Aorta (tissue), 5 donors: Measurements from ENCODE around the gene C3orf70. TPM values are rescaled to one million over a fixed set of nuclear protein-coding genes. Genes with fewer than 3 reads are reported as not detected.

Source experiments
- ATAC-seq: fragments of 200-7000 bp; cut with Tn5 transposase; one replicate; pipeline ENCODE4 v1.9.1; 2022; ENCODE audit warnings: moderate library complexity; ENCODE audit not compliant: low FRiP score
- DNase-seq, 2 donors: peaks; one replicate each; pipeline ENCODE4 v3.0.0-alpha.2; 2020
- H3K27ac ChIP-seq, 2 donors: one replicate each; pipeline ENCODE4 v1.5.1; 2013; ENCODE audit warnings: low read length in 2 of 2, mild to moderate bottlenecking in 2 of 2, moderate library complexity in 2 of 2, control low read depth in 1 of 2, inconsistent platforms in 1 of 2, low read depth in 1 of 2
- H3K27me3 ChIP-seq, 2 donors: one replicate each; pipeline ENCODE4 v1.6.1; 2013; ENCODE audit warnings: control low read depth in 1 of 2, low read length in 1 of 2, mild to moderate bottlenecking in 1 of 2, moderate library complexity in 1 of 2; ENCODE audit not compliant: insufficient read depth in 2 of 2, control insufficient read depth in 1 of 2
- H3K36me3 ChIP-seq, 2 donors: one replicate each; pipeline ENCODE4 v1.6.1; 2013; ENCODE audit warnings: control low read depth in 1 of 2, low read length in 1 of 2, mild to moderate bottlenecking in 1 of 2; ENCODE audit not compliant: insufficient read depth in 2 of 2, control insufficient read depth in 1 of 2
- H3K4me1 ChIP-seq, 2 donors: one replicate each; pipeline ENCODE4 v1.6.1; 2013; ENCODE audit warnings: low read length in 2 of 2, control low read depth in 1 of 2, mild to moderate bottlenecking in 1 of 2, moderate library complexity in 1 of 2; ENCODE audit not compliant: insufficient read depth in 2 of 2, control insufficient read depth in 1 of 2
- H3K4me3 ChIP-seq, 2 donors: one replicate each; pipeline ENCODE4 v1.5.1; 2013; ENCODE audit warnings: low read length in 2 of 2, control low read depth in 1 of 2, mild to moderate bottlenecking in 1 of 2
- H3K9me3 ChIP-seq: one replicate; pipeline ENCODE4 v1.6.1; 2013; ENCODE audit warnings: mild to moderate bottlenecking, low read length; ENCODE audit not compliant: control insufficient read depth
- WGBS, 2 donors: extraction: QIAGEN DNeasy Blood & Tissue Kit; methylation state at CpG; one replicate each; pipeline ENCODE4 v1.1.7; 2013; 5-methylcytosine and 5-hydroxymethylcytosine counted together
- intact Hi-C, 2 donors: fragments of 100-400 bp; cut with DNase I; formaldehyde crosslinking; loops; one replicate each; pipeline versions ENCODE4 v1.14.2 to v1.15.0; 2022
- polyA plus RNA-seq, 2 donors: library from polyadenylated mRNA; stranded (reverse); fragments of 200-250 nt; gene quantifications; one replicate each; pipeline ENCODE4 v1.2.3, GENCODE V29; 2013
- total RNA-seq, 2 donors: library from RNA; stranded (reverse); fragmentation: NEBNext Ultra II Directional; extraction: Animal tissue kit (Norgen Biotek cat#: 25700); gene quantifications; one replicate each; pipeline ENCODE4 v1.2.1, GENCODE V29; 2021
- donor health status: healthy with polysubstance abuse.
- donor health status: Bipolar disorder and iron deficiency.
- donor health status: DM: no; HTN: no; CAD: no.
- donor health status: DM: no; HTN: no; CAD: no.
- donor health status: DM: yes; HTN: yes; CAD: no.

C3orf70 gene
- total and polyA plus RNA-seq, 4 donors: 4.5 to 20.4 (median 11.9) TPM

- no peaks in the 10 kb centered on the region for H3K9me3 ChIP-seq
- peaks cover 0 to 4% of the 10 kb centered on the region in 2 donors for H3K36me3 ChIP-seq
- no peak overlapping the region for H3K4me3 ChIP-seq
- intact Hi-C loops: no loop called here
- no peak for ATAC-seq
- no peak overlapping the region for H3K27ac ChIP-seq
- 76 to 77% methylated on average over 5 of the region's 5 CpGs for WGBS, 2 donors
- no peak for DNase-seq
- no peaks in the 10 kb centered on the region for H3K27me3 ChIP-seq
- peaks cover 0 to 2% of the 10 kb centered on the region in 2 donors for H3K4me1 ChIP-seq
These were observed 68.0 kb downstream of the C3orf70 start for GRCh38 chr3:185084901-185085300.

DNA sequence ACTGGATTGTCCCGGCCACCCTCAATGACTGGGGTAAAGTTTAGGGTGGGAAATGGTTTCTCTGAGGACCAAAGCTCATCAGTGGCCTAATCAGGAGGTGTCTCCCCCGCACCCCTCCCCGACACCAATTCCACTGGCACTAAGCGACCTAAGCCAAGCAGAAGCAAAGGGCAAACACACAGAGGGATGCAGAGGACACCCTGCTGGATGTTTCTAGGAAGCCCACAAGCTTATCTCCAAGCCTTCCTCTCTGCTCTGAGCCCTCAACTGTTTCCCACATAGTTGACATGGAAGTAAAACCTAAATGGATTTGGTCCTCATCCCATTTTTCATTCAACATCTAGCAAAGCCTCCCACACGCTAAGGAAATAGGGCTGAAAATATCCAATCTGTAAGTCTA lies 68.5 kb downstream of the C3orf70 start:
- intact Hi-C loops: no loop called here
- no peak overlapping the region for H3K27ac ChIP-seq
- no peaks in the 10 kb centered on the region for H3K27me3 ChIP-seq
- H3K36me3 ChIP-seq: peaks cover 0 to 4% of the 10 kb centered on the region in 2 donors
- H3K4me1 ChIP-seq: peaks cover 0 to 2% of the 10 kb centered on the region in 2 donors
- WGBS, 2 donors: 83% methylated on average over 5 of the region's 5 CpGs
- no peaks in the 10 kb centered on the region for H3K9me3 ChIP-seq
- H3K4me3 ChIP-seq: no peak overlapping the region
- ATAC-seq: no peak
- DNase-seq: no peak

DNA sequence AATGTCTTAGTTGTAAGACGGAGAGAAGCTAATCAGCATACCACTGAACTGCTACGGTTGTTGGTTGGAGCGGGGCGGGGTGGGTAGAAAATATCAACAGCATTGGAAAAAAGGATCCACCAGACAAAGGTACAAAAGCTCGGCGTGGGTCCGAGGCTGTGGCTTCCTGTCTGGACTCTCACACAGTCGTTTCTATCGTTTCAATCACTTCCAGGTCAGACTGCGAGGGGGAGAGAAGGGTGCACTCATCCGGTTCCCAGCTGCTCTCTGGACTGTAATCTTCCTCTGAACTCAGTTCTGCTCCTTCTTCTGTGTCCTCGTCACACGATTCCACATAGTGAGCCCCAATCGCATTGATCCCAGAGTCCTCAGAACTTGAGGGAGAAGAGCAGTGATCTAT lies 70.0 kb downstream of the C3orf70 start:
- no peak for ATAC-seq
- 85 to 86% methylated on average over 14 of the region's 14 CpGs for WGBS, 2 donors
- no peak overlapping the region for H3K4me3 ChIP-seq
- H3K36me3 ChIP-seq: peaks cover 0 to 4% of the 10 kb centered on the region in 2 donors
- no peaks in the 10 kb centered on the region for H3K27me3 ChIP-seq
- H3K9me3 ChIP-seq: no peaks in the 10 kb centered on the region
- peaks cover 0 to 2% of the 10 kb centered on the region in 2 donors for H3K4me1 ChIP-seq
- DNase-seq: no peak
- intact Hi-C loops: no loop called here
- H3K27ac ChIP-seq: no peak overlapping the region

- intact Hi-C loops: no loop called here
- Histone ChIP-seq H3K27me3 (no peaks in the 10 kb centered on the region), H3K4me3 (no peak overlapping the region), H3K9me3 (no peaks in the 10 kb centered on the region), H3K27ac (no peak overlapping the region), H3K36me3 (peaks cover 0 to 4% of the 10 kb centered on the region in 2 donors), H3K4me1 (peaks cover 0 to 2% of the 10 kb centered on the region in 2 donors)
- peak; percentile 10 for ATAC-seq
- WGBS, 2 donors: 72 to 73% methylated on average over 3 of the region's 3 CpGs
- no peak for DNase-seq
These were observed 70.7 kb downstream of the C3orf70 start for GRCh38 chr3:185082149-185082548.

GRCh38 chr3:185081521-185081920 lies 71.3 kb downstream of the C3orf70 start:
- ATAC-seq (no peak), DNase-seq (no peak)
- H3K27me3 ChIP-seq: no peaks in the 10 kb centered on the region
- peaks cover 0 to 4% of the 10 kb centered on the region in 2 donors for H3K36me3 ChIP-seq
- no peaks in the 10 kb centered on the region for H3K9me3 ChIP-seq
- WGBS, 2 donors: 71 to 84% methylated on average over 1 of the region's 1 CpG
- no peak overlapping the region for H3K4me3 ChIP-seq
- H3K4me1 ChIP-seq: peaks cover 0 to 2% of the 10 kb centered on the region in 2 donors
- H3K27ac ChIP-seq: no peak overlapping the region
- intact Hi-C loops: no loop called here

GRCh38 chr3:185079625-185080024 lies 73.2 kb downstream of the C3orf70 start:
- WGBS, 2 donors: 4 to 7% methylated on average over 1 of the region's 1 CpG
- Histone ChIP-seq H3K4me3 (no peak overlapping the region), H3K36me3 (peaks cover 0 to 4% of the 10 kb centered on the region in 2 donors), H3K9me3 (no peaks in the 10 kb centered on the region), H3K4me1 (no peaks in the 10 kb centered on the region), H3K27ac (no peak overlapping the region), H3K27me3 (no peaks in the 10 kb centered on the region)
- DNase-seq (no peak), ATAC-seq (no peak)
- intact Hi-C loops: loop anchor here in 1 of 2 donors (10.0 kb wide), 1 partner anchor 95 kb away; no protein-coding TSS in a partner anchor

DNA sequence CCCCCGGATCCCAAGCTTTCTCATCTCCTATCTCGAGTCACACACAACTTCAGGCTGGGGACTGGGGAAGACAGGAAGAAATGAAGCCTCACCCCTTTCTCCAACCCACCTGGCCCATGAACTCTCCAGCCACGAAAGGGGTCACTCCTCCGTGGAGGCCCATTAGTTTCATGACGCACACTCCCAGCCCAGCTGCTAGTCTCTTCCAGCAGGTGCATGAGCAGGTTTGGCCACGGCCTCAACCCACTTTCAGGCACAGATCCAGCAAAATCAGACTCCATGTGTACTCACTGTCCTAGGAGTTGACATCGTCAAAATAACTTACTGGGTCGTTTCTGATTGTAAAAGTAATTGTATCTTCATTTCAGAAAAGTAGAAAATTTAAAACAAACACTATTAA lies 76.6 kb downstream of the C3orf70 start:
- intact Hi-C loops: loop anchor here in 1 of 2 donors (10.0 kb wide), 1 partner anchor 99 kb away; no protein-coding TSS in a partner anchor
- Histone ChIP-seq H3K4me1 (no peaks in the 10 kb centered on the region), H3K4me3 (no peak overlapping the region), H3K9me3 (no peaks in the 10 kb centered on the region), H3K27me3 (no peaks in the 10 kb centered on the region), H3K36me3 (no peaks in the 10 kb centered on the region), H3K27ac (no peak overlapping the region)
- DNase-seq: no peak
- ATAC-seq: no peak
- 79 to 85% methylated on average over 8 of the region's 8 CpGs for WGBS, 2 donors

GRCh38 chr3:185075547-185075946 lies 77.3 kb downstream of the C3orf70 start:
- 95% methylated on average over 13 of the region's 13 CpGs for WGBS, 2 donors
- Histone ChIP-seq H3K27me3 (no peaks in the 10 kb centered on the region), H3K4me1 (no peaks in the 10 kb centered on the region), H3K27ac (no peak overlapping the region), H3K4me3 (no peak overlapping the region), H3K9me3 (no peaks in the 10 kb centered on the region), H3K36me3 (no peaks in the 10 kb centered on the region)
- intact Hi-C loops: loop anchor here in 1 of 2 donors (10.0 kb wide), 1 partner anchor 99 kb away; no protein-coding TSS in a partner anchor
- ATAC-seq: no peak
- no peak for DNase-seq

DNA sequence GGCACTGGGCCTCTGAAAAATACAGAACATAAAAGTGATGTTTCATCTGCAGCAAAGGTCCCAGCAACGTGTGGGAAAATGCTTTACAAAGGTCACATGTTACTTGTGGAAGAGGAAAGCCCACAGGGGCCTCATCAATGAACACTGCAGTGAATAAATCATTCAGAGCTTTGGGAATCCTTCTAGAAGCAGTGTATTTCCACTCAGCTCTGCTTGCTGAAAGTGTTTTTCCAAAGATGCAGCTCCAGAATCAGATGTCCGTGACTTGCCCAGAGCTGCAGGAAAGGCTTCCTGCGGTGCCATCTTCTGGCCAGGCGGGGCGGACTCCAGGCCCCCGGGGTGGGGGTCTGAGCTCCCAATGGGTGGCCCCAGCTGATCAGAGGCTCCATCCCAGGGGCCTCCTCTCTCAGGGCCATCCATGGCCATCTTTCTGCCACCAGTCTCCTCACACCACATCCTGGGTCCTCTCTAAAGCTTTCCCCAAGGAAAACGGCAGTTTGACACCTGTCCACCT lies 81.5 kb downstream of the C3orf70 start:
- no peak for DNase-seq
- ATAC-seq: no peak
- no peak overlapping the region for H3K4me3 ChIP-seq
- no peaks in the 10 kb centered on the region for H3K9me3 ChIP-seq
- no peak overlapping the region for H3K27ac ChIP-seq
- WGBS, 2 donors: 66 to 68% methylated on average over 7 of the region's 7 CpGs
- intact Hi-C loops: loop anchor here in 1 of 2 donors (10.0 kb wide), 1 partner anchor 103 kb away; no protein-coding TSS in a partner anchor
- no peaks in the 10 kb centered on the region for H3K4me1 ChIP-seq
- H3K27me3 ChIP-seq: no peaks in the 10 kb centered on the region
- no peaks in the 10 kb centered on the region for H3K36me3 ChIP-seq
